T follicular helper cell (primary cell): ENCODE data around the gene CAPRIN1.

Experiments
- DNase-seq: peaks from one replicate; pipeline ENCODE4 v3.0.0-alpha.2; 2020; ENCODE audit warnings: low read depth

Gene CAPRIN1

DNA sequence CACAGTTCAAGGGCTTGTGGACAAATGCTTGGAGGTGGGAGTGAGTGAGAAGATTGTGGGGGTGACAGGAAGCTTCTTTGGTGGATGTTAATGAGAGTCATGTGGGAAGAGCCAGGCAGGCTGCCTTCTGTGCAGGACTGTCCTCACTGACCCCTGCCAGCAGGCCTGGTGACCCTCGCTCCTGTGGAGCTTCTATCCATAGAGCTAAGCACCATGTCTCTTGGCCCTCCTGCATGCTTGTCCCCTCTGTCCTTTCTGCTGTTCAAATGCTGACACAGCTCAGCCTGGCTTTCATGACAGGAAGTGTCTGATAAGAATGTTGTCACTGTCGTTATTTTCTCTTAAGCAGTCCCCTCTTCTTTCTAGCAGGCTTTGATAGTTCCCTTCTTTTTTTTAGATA is 91.5 kb downstream of the CAPRIN1 start:
- no peak for DNase-seq

GRCh38 chr11:34145073-34145472 is 93.5 kb downstream of the CAPRIN1 start:
- no peak for DNase-seq

DNA sequence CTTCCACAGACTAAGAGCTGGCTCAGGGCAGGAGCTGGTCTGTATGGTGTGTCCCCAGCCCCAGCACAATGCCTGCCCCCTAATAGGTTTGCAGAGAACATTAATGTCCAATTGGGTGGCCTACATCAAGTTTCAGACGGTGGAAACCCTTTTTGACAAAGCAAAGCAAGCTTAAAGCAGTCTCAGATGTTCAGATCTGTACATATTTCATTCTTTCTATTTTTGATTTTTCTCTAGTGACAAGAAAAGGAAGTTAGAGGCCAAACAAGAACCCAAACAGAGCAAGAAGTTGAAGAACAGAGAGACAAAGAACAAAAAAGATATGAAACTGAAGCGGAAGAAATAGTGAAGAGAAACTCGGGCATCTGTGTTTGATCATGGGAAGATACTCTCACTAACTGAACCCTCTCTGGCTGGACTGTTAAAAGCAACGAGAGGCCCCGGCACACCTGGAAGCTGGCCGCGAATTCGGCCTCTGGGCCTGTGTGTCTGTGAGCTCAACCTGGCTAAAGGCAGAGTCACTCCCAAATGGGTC is 94.4 kb downstream of the CAPRIN1 start:
- no peak for DNase-seq

DNA sequence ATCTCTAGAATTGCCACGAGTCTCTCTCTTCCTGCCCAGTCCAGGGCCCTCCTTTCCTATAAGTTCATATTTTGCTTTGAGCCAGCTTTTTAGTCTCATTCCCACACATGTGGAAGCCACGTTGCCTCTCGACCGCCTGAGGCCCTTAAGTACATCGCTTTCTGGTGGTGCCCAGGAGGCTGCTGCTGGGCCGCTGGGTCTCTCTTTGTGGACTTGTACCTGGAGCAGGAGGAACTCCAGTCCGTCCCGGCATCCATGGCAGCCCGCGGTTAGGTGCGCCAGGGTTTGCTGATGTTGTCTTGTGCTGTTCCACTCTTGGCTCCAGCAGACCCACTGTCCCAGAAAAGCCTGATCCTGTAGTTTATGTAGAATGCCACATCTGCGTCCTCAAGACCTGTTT is 94.9 kb downstream of the CAPRIN1 start:
- no peak for DNase-seq

- no peak for DNase-seq
These were observed 95.3 kb downstream of the CAPRIN1 start for GRCh38 chr11:34146866-34147265.

- no peak for DNase-seq
These were observed 96.0 kb downstream of the CAPRIN1 start for GRCh38 chr11:34147581-34147980.

DNA sequence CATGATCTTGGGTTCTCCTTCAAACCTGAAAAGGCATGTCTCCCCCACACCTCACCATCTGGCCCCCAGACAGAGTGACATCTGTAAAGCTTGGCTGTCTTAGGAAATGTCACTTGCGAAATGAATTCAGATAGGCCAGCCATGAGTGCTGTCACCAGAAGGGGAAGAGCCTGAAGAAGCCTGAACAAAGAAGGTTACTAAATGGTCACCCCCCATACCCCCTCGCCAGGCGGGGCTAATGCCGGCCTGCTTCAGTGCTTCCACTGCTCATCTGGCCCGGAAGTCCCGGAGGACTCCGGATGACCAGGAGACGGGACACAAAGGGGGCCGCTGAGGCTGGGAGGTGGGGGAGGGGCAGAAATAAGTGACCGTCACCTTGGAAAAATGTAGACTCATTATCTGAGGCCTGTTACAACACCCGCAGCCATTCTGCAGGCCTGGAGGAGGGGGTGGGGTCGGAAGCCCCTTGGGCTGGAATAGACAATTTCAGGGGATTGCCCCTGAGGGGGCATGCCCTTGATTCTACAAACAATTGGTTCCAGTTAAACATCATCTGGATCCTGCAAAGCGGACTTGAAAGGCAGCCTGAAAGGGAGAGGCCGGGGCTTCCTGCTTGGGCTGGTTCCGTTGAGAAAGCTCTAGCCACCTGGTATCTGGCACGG is 97.1 kb downstream of the CAPRIN1 start:
- DNase-seq: no peak

- DNase-seq: no peak
These were observed 97.7 kb downstream of the CAPRIN1 start for GRCh38 chr11:34149274-34149673.

DNA sequence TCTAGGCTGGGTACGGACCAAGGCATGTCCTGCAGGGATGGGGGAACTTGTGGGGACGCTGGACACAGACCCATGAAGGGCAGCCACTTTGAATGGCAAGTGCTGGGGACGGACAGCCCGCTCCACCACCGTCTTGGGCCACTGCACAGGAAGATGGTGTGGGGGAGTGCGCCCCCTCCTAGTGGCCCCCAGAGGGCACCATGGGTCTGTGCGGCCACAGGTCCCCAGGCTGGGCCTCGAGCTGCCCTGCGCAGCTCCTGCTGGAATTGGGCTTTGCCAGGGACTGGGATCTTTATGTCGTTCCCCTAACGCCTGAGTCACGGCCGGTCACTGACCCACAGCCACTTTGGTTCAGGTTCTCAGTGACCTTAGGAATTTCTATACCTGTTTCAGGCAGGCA is 98.3 kb downstream of the CAPRIN1 start:
- DNase-seq: no peak

DNA sequence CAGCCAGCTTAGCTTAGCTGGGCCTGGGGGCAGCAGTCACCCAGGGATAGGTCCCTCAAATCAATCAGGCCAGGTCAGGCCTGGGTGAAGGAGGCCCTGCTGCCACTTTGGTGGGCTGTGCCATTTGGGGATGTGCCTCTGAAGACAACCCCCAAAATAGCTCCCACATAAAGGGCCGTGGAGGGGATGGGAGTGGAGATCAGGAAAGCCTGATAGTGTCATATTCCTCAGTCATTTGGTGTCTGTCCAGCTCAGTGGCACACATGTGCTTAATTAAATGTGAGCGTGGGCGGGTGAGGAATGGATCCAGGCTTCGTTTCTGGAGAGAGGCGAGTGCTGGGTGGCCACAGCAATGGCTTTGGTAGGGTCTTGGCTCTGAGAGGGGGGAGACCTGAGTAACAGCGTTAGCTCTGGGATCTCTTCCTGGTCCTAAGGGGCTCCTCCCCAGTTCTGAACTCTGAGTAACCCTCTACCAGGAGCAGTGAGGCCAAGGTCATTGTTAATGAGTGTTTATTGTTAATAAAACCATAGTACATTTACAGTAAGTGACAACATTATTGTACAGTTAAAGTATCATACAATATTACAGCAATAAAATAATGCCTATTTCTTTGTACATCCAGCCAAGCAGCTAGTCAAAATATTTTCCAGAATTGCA is 99.1 kb downstream of the CAPRIN1 start:
- DNase-seq: no peak
